Measurements from ENCODE around the gene KRT6A.

- TF ChIP-seq CTCF (IDR thresholded peaks at IDR 0.05) (no peak), POLR2A (IDR thresholded peaks at IDR 0.05) (no peak)
Observed at GRCh38 chr12:52524241-52524897, 31.3 kb upstream of the KRT6A start.
